GM18519 (cell line): ENCODE measurements around the gene EIF3L.
A peak's percentile ranks its signal among the peaks of the same experiment; 100 is the strongest.

ENCODE experiments used
- ATAC-seq: cut with Tn5 transposase; IDR thresholded peaks from one replicate; pipeline ENCODE4 v1.9.1; 2021; ENCODE audit warnings: mild to moderate bottlenecking, moderate library complexity; ENCODE audit not compliant: unreplicated experiment, low FRiP score

EIF3L gene

DNA sequence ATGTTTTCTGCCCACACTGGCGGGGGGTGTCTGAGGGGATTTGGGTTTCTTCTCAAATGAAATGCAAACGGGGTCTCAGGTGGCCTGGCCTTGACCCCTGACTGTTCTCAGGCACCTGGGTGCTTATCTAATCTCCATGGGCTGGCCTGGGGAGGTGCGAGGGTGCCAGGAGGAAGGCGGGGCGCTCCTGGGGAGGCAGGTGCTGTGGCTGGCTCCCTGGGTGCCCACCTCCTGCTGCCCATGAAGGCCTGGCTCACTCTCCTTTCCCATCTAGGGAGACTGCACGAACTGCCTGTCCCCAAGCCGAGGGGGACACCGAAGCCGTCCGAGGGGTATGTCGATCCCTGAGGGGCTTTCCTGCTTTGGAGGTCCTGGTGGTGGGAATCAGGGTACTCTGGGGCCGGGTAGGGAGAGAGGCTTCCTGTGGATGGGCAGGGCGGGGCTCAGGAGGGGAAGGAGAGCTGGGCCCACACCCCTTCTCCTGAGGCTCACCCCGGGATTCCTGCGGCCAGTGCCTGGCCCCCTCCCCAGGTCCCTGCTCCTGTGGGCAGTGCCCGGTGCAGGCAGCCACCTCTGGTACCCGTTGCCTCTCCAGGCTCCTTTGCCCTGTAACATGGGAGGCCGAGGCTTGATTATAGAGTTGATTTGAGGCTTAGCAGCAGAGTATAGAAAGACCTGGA lies 75.3 kb downstream of the EIF3L start:
- ATAC-seq, result no peak

DNA sequence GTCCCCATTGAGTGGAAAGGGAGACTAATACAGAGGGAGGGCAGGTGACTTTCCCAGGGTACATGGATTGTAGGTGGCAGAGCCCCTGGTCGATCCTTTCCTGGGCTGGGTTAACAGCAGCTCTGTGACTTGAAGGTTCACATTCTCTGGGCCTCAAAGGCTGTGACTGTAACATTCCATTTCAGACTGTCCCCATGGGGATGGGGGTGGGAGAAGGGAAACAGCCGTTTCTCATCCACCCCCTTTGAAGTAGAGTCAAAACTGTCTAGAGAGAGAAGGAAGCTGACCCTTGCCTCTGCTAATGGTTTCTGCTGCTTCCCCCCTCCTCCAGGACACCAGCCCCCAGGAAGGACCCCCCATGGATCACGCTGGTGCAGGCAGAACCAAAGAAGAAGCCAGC lies 76.1 kb downstream of the EIF3L start:
- ATAC-seq, result no peak

GRCh38 chr22:37925767-37926166 lies 76.5 kb downstream of the EIF3L start:
- no peak for ATAC-seq

DNA sequence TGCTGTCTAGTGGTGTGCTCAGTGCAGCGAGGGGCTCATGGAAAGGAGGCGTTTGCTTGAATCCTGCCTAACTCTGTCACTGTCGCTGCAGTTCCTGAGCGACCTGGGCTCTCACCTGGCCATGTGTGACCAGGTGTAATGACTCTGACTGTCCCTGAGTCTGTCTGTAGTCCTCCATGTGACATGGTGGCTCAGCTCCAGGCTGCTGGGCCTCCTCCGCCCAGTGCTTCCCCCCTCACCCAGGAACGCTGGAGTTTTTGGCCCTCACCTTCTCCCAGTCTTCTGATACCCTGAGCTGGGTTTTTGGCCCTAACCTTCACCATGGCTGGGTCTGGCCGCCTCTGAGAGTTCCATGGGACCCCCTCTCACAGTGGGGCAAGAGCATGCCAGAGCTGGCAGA lies 77.1 kb downstream of the EIF3L start:
- no peak for ATAC-seq

GRCh38 chr22:37926771-37927636 lies 77.8 kb downstream of the EIF3L start:
- no peak for ATAC-seq

- ATAC-seq, result no peak
Measured at GRCh38 chr22:37927637-37927936, 78.4 kb downstream of the EIF3L start.

DNA sequence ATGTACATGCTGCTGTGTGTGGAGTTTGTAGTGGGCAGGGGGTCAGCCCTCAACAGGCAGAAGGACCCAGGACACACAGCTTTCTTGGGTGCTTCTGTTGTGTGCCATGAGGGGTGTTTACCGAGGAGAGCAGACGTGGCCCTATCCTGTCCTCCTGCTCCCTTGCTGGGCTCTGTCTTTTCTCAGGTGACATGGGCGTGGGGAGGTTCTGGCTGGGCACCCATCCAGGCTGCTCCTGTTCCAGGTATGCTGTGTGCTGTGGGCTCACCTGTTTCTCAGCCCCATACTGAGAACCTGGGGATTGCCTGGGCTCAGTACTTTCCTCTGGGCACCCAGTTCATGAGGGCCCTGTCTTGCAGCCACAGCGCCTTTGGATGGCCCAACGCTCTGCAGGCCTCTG lies 80.2 kb downstream of the EIF3L start:
- no peak for ATAC-seq

- no peak for ATAC-seq
Measured at GRCh38 chr22:37930270-37930951, 81.2 kb downstream of the EIF3L start.

DNA sequence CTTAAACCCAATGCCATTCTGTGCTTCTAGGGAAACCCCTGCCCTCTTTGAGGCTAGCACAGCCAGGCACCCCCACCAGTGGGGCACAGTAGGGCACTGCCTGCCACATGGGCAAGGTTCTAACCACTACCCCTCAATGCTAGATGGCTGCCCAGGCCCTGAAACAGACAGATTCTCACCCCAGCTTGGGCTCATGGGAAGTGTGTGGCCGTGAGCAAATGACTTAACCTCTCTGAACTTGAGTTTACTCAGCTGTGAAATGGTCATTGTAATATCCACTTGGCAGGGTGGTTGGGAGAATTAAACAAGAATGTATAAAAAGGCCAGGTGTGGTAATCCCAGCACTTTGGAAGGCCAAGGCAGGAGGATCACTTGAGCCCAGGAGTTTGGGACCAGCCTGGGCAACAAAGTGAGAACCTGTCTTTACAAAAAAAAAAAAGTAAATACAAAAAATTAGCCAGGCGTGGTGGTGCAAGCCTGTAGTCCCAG lies 81.8 kb downstream of the EIF3L start:
- ATAC-seq, result no peak

DNA sequence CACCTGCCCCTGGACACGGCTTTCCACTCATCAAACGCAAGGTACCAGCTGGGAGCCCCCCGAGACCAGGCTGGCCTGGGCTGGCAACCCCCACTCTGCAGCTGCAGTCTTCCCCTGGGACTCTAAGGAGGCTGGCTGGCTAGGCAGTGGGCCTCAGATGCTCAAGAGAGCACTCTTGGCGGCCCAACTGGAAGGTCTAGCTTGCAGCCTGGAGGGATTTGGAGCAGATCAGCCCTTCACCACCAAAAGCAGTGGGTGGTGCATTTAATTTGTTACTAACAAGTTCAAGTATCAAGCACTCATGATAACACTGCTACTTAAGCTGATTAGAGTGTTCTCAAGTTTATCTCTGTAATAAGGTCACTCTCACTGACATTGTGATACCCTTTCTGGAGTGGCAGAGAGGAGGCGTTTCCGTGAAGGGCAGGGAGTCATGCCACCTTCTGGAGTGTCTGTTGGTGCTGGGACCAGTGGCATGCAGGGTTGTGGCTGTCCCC lies 82.7 kb downstream of the EIF3L start:
- ATAC-seq, result no peak

DNA sequence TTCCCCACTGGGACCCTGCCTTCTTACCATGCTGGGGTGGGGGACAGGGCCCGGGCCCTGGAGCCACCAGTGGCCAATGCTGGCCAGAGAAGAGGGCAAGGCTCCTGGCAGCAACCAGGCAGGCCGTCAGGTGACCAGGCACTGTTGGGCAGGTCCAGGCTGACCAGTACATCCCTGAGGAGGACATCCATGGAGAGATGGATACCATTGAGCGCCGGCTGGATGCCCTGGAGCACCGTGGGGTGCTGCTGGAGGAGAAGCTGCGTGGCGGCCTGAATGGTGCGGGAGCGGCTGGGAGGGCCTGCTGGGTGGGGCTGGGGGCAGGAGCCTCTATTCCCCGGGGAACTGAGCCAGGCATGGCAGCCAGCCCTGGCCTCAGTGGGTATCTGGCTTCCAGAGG lies 83.2 kb downstream of the EIF3L start:
- ATAC-seq, result no peak

DNA sequence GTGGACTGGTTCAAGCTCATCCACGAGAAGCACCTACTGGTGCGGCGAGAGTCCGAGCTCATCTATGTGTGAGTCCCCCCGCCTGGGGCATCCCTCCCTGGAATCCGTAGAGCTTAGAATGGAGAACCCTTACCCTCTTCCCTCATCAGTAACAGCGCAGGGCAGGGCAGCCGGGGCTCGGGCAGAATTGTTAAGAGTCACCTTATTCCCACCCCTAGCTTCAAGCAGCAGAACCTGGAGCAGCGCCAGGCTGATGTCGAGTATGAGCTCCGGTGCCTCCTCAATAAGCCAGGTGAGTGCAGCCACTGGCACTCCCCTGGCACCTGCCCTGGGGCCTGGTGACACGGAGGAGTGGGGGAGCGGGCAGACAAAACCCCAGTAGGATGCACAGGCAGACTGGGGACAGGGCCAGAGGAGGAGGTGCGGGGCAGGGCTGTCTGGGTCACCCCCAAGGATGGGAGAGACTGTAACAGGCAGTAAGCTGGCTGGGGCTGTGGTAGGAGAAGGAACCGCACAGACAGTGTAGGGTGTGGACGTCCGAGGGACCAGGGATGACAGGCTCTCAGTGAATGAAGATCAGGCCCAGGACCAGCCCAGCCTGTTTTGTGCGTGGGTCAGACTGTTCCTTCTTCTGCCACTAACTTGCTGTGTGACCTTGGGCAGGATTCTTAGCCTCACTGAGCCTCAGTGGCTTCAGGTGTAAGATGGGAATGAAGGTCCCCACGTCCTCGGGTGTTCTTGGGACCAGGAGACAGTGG lies 83.8 kb downstream of the EIF3L start:
- no peak for ATAC-seq

DNA sequence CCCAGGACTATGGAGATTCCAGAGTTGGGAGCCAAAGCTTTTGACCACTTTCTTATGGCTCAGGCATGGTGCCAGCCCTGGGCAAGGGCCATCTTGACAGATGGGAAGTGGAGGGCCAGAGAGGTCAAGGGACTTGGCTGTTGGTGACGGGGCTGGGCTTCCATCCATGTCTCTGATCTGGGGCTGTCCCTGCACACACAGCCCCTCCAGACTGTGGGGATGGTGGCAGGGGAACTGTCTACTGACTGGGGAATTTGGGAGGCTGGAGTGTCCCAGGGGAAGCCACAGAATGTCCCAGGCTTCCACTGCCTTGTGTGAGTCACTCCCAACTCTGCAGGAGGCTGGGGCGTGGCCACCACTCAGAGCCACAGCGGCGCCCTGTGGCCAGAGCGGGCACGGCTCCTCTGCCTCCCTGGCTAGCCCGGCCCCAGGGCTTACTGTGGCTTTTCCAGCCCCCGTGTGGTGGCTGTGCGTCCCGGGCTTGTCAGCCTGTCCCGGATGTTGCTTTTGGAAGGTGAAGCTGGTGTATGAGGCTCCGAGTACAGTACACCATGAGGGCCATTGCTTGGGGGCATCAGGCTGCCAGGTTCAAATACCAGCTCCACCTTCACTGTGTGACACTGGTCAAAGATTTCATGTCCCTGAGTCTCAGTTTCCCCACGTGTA lies 84.6 kb downstream of the EIF3L start:
- ATAC-seq, result peak; percentile 46
